K562 (cell line): ENCODE results near the gene CPN2. TPM values are rescaled to one million over a fixed set of nuclear protein-coding genes. Genes with fewer than 3 reads are reported as not detected.

Experiments
- CEBPZ ChIP-seq: fragments of 150-350 bp; IDR thresholded peaks from 2 replicates; pipeline ENCODE4 v1.6.1; 2014; ENCODE audit warnings: low read depth, mild to moderate bottlenecking, low read length, borderline replicate concordance
- GATAD2B ChIP-seq: fragments of 450-650 bp; IDR thresholded peaks from 2 replicates; pipeline ENCODE4 v1.6.1; 2017; ENCODE audit warnings: mild to moderate bottlenecking, borderline replicate concordance
- KDM1A ChIP-seq, 2 experiments: fragments of 450-650 bp; IDR thresholded peaks; 2 replicates each; pipeline ENCODE4 v1.6.1; 2016; ENCODE audit warnings: mild to moderate bottlenecking in 2 of 2
- NKRF ChIP-seq: fragments of 450-650 bp; IDR thresholded peaks from 2 replicates; pipeline ENCODE4 v1.6.1; 2016; ENCODE audit warnings: borderline replicate concordance
- ZMIZ1 ChIP-seq, 2 experiments: fragments of 150-350 bp in 1 of 2; IDR thresholded peaks; 2 replicates each; pipeline ENCODE4 v1.6.1; 2012 to 2016; ENCODE audit warnings: low read depth in 2 of 2, low read length in 2 of 2, mild to moderate bottlenecking in 1 of 2, moderate library complexity in 1 of 2
- ZNF318 ChIP-seq, 2 experiments: fragments of 450-650 bp; IDR thresholded peaks; 2 replicates each; pipeline ENCODE4 v1.6.1; 2016; ENCODE audit warnings: mild to moderate bottlenecking in 2 of 2, borderline replicate concordance in 1 of 2, low read depth in 1 of 2, moderate library complexity in 1 of 2
- ZNF75A ChIP-seq: fragments of 450-650 bp; formaldehyde crosslinking; IDR thresholded peaks from 2 replicates; pipeline ENCODE4 v1.4.0; 2020; ENCODE audit warnings: mild to moderate bottlenecking
- polyA plus RNA-seq, 8 experiments: library from polyadenylated mRNA; depleted of rRNA in 4 of 8; stranded (reverse) in 5 of 8; unstranded in 3 of 8; fragments of >200 nt; fragmentation: Nextera tagmentation in 2 of 8; fragmentation: Illumina TruSeq in 1 of 8; extraction: Ambion mirVana in 2 of 8; extraction: Trizol in 1 of 8; gene quantifications; 2 replicates each; pipeline versions ENCODE4 v1.2.1 to v1.2.3, GENCODE V29; 2011 to 2014; ENCODE audit warnings: inconsistent platforms in 1 of 8, missing spikeins in 1 of 8
- total RNA-seq, 7 experiments: library from RNA; depleted of rRNA in 6 of 7; stranded (reverse); fragments of >200 nt in 6 of 7; fragmentation: Illumina TruSeq in 2 of 7; extraction: Trizol in 2 of 7; gene quantifications; 2 replicates each; pipeline versions ENCODE4 v1.2.1 to v1.2.3, GENCODE V29; 2011 to 2021; ENCODE audit warnings: low replicate concordance in 1 of 7

CPN2 gene
- total and polyA plus RNA-seq, 9 of the 15 experiments (the other 6 are each of a cell fraction or from before 2014, with no cell fraction given) = not detected

GRCh38 chr3:194315088-194315964, 35.8 kb downstream of the CPN2 start (continued):
- TF ChIP-seq GATAD2B (0 out of 2 replicates have a peak, but pooled peaks have one; percentile 43), ZNF318 (IDR thresholded peaks at IDR 0.05; ENCODE audit: borderline replicate concordance in 1 of 2, low read depth in 1 of 2) (no peak), NKRF (no peak), KDM1A (IDR thresholded peaks at IDR 0.05) (peak in 1 of 2 experiments; percentile 53; a peak in 1 of 4 replicates), ZNF75A (no peak), ZMIZ1 (IDR thresholded peaks at IDR 0.05; ENCODE audit: low read depth in 2 of 2, low read length in 2 of 2) (no peak), CEBPZ (no peak)
